GM20000 (cell line): ENCODE results near the gene SLC9A3.

Source experiments
- DNase-seq: peaks from one replicate; pipeline ENCODE4 v3.0.0; 2012; ENCODE audit warnings: low spot score
- TF ChIP-seq, protein P1 (sequence below): IDR thresholded peaks from 2 replicates; pipeline ENCODE4 v1.5.1; 2012; ENCODE audit warnings: mild to moderate bottlenecking, control low read depth; ENCODE audit errors: extremely low read depth, missing control alignments

SLC9A3 gene

DNA sequence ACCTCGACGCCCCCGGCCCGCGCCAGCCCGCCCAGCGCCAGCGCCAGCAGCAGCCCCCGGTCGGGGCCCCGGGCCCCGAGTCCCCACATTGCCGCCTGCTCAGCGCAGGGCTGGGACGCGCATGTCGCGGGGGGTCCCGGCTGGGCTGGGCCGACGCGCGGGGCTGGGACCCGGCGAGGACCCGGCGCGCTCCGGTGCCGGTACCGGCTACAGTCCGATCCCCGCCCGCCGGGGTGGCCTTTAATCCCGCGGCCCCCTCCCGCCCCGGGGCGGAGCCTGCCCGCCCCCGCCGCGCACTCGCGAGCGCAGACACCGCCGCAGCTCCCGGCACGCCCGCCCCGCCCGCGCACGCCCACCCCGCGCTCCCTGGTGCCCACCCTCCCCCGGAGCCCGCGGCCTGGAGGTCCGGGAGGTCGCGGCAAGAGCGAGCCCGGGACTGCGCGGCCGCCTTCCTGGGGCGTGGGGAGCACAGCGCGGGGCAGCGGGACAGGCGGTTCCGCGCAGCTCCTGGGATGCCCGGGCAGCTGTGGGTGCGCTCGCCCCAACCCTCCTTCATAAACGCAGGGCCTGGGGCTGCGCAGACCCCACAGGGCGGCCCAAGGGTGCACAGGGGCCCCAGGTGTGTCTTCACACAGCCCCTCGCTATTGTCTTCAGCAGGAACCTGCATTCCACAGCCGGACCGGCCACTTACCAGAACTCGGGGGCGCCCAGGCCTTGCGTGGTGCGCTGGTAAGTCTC, at the start of gene SLC9A3:
SLC9A3 (minus strand) TSS at position 216 of the 739 bp plus-strand sequence.
- DNase-seq, result no peak
- TF ChIP-seq, protein P1, sequence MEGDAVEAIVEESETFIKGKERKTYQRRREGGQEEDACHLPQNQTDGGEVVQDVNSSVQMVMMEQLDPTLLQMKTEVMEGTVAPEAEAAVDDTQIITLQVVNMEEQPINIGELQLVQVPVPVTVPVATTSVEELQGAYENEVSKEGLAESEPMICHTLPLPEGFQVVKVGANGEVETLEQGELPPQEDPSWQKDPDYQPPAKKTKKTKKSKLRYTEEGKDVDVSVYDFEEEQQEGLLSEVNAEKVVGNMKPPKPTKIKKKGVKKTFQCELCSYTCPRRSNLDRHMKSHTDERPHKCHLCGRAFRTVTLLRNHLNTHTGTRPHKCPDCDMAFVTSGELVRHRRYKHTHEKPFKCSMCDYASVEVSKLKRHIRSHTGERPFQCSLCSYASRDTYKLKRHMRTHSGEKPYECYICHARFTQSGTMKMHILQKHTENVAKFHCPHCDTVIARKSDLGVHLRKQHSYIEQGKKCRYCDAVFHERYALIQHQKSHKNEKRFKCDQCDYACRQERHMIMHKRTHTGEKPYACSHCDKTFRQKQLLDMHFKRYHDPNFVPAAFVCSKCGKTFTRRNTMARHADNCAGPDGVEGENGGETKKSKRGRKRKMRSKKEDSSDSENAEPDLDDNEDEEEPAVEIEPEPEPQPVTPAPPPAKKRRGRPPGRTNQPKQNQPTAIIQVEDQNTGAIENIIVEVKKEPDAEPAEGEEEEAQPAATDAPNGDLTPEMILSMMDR, result no peak

DNA sequence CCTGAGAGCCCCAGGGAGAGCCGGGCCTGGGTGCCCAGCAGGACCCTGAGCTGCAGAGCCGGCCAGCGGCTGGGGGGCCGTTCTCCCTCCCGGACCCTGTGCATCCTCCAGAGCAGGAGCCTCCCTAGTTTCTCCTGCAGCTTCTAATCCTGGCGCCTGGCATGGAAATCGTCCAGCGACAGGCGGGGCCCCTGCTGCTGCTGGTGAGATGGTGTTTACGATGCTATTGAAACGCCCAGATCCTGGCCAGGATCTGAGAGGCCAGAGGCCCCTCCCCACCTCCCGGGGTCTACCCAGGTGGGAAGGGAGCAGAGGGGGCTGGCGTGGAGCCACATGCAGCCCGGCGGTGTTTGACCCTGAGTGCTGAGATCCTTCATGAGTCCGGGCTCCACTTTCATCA, 49.7 kb upstream of the SLC9A3 start:
- TF ChIP-seq, protein P1, result no peak
- no peak for DNase-seq

DNA sequence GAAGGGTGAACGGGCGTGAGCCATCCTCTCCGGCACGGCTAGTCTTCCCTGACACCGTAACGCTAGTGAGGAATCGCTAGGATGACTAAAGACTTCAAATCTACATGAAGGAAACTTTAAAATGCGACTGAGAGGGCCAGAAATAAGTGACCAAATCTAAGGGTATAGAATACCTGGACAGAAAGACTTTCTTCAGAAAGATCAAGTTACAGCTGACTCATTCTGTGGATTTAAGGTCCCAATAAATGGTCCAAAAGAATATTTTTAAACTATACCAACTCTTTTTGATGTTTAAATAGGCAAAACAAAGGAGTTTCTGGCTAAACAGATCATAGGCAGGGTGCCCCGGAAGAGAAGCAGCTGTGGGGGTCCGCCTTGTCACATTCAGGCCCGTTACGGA, 49.0 kb upstream of the SLC9A3 start:
- TF ChIP-seq, protein P1, result no peak
- DNase-seq, result no peak

DNA sequence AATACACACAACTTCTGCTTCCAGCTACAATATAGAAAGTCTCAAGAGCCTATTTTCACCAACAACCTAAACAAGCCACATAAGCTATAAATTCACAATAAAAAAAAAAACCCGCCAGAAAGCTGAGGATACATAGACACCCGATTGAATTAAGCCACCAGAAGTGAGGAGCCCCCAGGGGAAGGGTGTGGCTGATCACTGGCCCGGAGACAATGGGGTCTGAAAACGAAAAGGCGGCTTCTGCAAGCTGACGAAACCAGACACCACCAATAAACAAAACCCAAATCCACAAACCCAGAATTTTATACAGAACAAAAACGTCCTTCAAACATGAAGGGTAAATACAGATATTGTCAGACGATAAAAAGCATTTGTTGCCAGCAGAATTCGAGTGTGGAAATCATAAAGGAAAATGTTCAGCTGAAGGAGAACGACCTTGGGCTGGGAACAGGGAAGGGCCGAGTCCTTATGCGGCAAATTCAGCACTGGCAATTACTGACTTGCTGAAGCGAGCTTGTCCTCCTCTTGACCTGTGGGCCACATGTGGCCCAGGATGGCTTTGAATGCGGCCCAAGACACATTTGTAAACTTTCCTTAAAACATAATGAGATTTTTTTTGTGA, 48.3 kb upstream of the SLC9A3 start:
- no peak for DNase-seq
- TF ChIP-seq, protein P1, result no peak

DNA sequence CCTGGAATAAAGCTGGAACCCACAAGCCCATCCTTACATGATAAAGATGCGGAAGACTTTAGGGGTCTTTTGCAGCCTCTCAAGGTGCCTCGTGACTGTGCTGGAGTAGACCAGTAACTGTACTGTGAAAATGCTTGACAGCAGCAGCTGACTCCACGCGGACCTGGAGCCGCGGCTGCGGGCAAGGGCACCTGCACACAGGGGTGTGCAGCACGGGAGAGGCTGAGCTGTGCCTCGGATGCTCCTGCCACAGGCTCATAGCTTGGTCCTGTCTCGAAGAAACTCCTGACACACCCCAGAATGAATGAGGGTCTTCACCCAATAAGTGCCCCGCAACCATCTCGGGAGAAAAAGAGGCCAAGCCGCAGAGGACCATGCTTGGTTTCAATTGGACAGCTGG, 47.5 kb upstream of the SLC9A3 start:
- DNase-seq, result no peak
- TF ChIP-seq, protein P1, result no peak

DNA sequence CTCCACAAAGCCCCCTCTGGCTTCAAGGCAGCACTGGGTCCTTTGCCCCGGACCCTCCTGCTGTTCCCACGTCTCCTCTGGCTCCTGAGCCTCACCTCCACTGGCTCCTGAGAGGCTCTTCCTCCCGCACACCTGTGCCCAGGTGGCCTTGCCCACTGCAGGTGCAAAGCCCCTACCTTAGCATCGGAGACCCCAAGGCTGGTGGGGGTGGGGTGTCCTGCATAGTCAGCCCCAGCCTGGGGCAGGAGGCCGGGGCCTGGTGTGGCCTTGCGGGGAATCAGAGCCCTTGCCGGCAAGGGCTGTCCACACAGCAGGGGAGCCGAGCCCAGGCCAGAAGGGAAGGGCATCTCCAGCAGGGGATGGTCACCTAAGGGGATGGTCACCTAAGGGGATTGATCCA, 46.6 kb upstream of the SLC9A3 start:
- DNase-seq, result no peak
- TF ChIP-seq, protein P1, result no peak

DNA sequence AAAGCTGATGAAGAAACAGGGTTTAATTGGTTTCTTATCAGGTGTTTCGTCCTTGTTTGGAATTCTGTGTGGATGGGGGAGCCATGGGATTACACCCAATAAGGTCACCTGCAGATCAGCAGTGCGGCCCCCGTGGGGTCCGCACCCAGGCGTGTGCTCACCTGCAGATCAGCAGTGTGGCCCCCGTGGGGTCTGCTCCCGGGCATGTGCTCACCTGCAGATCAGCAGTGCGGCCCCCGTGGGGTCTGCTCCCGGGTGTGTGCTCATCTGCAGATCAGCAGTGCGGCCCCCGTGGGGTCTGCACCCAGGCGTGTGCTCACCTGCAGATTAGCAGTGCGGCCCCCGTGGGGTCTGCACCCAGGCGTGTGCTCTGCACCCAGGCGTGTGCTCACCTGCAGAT, 46.2 kb upstream of the SLC9A3 start:
- TF ChIP-seq, protein P1, result no peak
- no peak for DNase-seq
